ENCODE measurements around the gene PAM. TPM values are rescaled to one million over a fixed set of nuclear protein-coding genes. Genes with fewer than 3 reads are reported as not detected.

PAM gene
- total RNA-seq, 1 donor from 2014 or later, result 940 TPM

DNA sequence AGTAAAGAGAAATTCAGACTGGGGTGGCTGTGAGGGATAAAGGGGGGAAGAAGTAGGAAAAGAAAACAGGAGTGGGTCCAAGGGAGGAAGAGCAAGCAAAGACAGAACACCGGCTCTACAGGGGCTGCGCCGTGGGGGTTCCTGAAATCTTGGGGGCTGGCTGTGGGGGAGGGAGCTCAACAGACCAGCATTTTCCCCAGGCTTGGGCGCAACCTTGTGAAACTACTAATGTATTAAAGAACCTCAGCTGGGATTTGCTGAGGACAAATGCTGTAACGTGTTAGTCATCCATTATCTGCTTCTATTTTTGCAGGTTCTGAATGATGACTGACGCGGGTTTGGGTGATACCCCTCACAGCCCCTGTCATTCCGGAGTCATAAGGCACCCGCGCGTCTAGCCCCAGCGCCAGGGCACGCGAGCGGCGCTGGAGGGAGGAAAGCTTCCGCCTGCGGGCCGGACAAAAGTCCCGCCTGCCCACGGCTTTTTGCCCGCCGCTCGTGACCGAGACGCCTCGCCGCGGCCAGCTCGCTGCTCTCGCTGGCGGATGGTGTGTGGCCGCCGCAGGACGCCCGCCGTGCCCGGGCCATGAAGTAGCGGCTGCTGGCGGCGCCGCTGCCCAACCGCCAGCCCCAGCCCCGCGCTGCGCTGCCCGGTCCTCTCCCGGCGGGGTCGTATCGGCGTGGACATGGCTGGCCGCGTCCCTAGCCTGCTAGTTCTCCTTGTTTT lies 110.6 kb downstream of the PAM start:
- Histone ChIP-seq H3K27ac (peak overlapping the region; percentile 92 to 96), H3K36me3 (no peaks in the 10 kb centered on the region), H3K4me1 (peaks cover 0 to 37% of the 10 kb centered on the region in 2 donors), H3K9me3 (no peaks in the 10 kb centered on the region), H3K27me3 (no peaks in the 10 kb centered on the region), H3K4me3 (peak overlapping the region; percentile 71 to 73)
- peak; percentile 34 to 85 for DNase-seq (ENCODE audit: low spot score in 2 of 2)
- intact Hi-C loops (cut with DNase I), result loop anchor here (1.0 to 10.0 kb wide), 5 partner anchors 43 to 109 kb away; no protein-coding TSS in a partner anchor
- TF ChIP-seq, protein P1, sequence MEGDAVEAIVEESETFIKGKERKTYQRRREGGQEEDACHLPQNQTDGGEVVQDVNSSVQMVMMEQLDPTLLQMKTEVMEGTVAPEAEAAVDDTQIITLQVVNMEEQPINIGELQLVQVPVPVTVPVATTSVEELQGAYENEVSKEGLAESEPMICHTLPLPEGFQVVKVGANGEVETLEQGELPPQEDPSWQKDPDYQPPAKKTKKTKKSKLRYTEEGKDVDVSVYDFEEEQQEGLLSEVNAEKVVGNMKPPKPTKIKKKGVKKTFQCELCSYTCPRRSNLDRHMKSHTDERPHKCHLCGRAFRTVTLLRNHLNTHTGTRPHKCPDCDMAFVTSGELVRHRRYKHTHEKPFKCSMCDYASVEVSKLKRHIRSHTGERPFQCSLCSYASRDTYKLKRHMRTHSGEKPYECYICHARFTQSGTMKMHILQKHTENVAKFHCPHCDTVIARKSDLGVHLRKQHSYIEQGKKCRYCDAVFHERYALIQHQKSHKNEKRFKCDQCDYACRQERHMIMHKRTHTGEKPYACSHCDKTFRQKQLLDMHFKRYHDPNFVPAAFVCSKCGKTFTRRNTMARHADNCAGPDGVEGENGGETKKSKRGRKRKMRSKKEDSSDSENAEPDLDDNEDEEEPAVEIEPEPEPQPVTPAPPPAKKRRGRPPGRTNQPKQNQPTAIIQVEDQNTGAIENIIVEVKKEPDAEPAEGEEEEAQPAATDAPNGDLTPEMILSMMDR (IDR thresholded peaks at IDR 0.05), result no peak

DNA sequence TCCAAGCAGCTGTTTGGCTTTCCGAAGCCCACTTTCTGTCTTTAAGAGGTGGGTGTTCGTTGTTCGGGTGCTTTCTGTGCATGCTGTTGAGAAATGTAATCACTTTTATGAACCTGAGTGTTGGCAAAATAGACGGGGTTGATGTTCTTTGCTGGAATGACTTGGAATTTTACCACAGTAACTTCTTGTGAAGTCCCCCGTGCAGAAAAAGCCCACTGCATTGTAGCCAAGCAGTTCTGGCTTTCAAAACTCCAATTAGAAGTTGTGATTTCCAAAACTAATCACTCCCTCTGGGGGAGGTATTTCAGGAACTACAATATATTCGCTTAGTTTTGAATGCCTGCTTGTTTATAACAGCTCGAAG lies 111.1 kb downstream of the PAM start:
- no peaks in the 10 kb centered on the region for H3K9me3 ChIP-seq
- intact Hi-C loops (cut with DNase I), result loop anchor here (5.0 to 10.0 kb wide), 4 partner anchors 44 to 91 kb away; no protein-coding TSS in a partner anchor
- peak overlapping the region; percentile 71 to 73 for H3K4me3 ChIP-seq
- TF ChIP-seq, protein P1 (IDR thresholded peaks at IDR 0.05), result no peak
- H3K4me1 ChIP-seq, result peaks cover 0 to 37% of the 10 kb centered on the region in 2 donors
- no peaks in the 10 kb centered on the region for H3K36me3 ChIP-seq
- H3K27ac ChIP-seq, result peak overlapping the region; percentile 92 to 96
- no peak for DNase-seq (ENCODE audit: low spot score in 2 of 2)
- H3K27me3 ChIP-seq, result no peaks in the 10 kb centered on the region

DNA sequence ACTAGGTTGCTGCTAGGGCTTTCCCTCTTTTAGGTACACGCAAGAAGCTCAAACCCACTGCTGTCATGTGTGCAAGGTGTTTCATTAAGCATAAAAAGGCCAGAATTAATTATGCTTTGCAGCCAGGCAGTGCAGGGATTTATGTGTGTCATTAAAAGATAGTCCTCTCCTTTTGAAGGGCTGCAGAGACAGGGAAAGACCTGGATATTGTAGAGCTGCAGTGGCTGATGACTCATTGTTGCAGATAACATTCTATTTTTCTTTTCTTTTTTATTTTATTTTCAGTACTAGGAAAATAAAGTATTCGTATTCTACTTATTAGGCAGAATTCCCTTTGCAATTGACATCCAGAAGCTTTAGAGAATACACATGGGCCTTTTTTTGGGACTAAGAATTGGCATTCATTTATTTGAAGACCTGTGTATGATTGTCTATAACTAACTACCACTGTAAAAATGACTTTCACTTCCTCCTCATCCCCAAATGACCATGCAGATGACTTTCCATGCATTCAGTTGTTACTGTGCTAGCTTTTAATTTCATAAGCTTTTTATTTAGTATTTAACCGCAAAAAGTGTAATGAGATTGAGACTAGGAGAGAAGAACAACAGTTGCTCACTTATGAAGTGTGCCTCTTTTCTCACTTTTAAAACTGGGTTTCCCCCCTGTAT lies 113.0 kb downstream of the PAM start:
- no peak for DNase-seq (ENCODE audit: low spot score in 2 of 2)
- Histone ChIP-seq H3K27ac (peak overlapping the region; percentile 26 to 44), H3K4me1 (peaks cover 0 to 37% of the 10 kb centered on the region in 2 donors), H3K27me3 (no peaks in the 10 kb centered on the region), H3K4me3 (peak overlapping the region in 1 of 2 donors; percentile 1), H3K36me3 (no peaks in the 10 kb centered on the region), H3K9me3 (no peaks in the 10 kb centered on the region)
- TF ChIP-seq, protein P1 (IDR thresholded peaks at IDR 0.05), result no peak
- intact Hi-C loops (cut with DNase I), result loop anchor here (5.0 to 10.0 kb wide), 4 partner anchors 46 to 89 kb away; no protein-coding TSS in a partner anchor

DNA sequence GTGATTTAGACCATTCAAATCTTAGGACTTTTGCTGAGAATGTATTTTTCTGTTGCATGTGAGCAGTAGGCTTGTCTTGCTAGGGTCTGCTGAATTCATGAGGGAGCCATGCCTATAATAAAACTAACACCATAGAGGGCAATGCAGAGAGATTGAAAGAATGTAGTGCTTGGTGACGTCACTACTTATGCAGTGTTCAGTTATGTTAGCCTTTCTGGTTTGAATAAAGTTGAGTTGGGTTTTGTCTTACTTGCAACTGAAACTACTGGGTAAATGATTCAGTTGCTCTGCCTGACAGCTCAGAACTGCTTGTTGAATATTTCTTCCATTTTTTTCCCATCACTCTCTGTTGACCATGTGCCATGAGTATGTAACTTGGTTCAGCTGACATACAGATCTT lies 114.1 kb downstream of the PAM start:
- no peaks in the 10 kb centered on the region for H3K36me3 ChIP-seq
- DNase-seq (ENCODE audit: low spot score in 2 of 2), result no peak
- TF ChIP-seq, protein P1 (IDR thresholded peaks at IDR 0.05), result no peak
- intact Hi-C loops (cut with DNase I), result loop anchor here (5.0 to 10.0 kb wide), 4 partner anchors 47 to 88 kb away; no protein-coding TSS in a partner anchor
- no peak overlapping the region for H3K4me3 ChIP-seq
- no peaks in the 10 kb centered on the region for H3K27me3 ChIP-seq
- H3K4me1 ChIP-seq, result peaks cover 0 to 37% of the 10 kb centered on the region in 2 donors
- H3K27ac ChIP-seq, result peak overlapping the region; percentile 15 to 44
- no peaks in the 10 kb centered on the region for H3K9me3 ChIP-seq

DNA sequence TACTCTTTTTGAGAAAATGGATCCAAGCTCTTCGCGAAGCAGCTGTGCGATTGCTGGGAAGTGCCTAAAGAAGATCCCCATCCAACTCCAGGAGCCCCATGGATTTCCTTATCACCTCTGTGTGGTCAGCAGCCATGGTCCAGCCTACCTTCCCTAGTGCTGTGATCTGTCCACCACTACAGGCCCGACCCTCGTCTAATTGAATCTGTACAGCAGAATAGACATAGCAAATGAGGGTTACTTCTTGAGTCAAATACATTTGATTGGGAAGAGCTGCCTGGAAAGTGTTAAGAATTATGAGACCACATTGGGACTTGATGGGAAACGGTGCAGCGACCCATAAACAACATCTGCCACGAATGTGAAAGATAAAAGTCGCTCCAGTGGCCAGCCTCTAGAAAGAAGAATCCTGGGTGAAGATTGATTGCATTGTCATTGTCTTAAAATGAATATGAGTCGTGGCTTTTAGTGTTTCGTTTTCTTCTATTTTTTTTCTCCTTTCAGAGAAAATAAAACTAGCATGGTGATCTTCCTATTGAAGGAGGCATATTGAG lies 118.4 kb downstream of the PAM start:
- Histone ChIP-seq H3K4me3 (no peak overlapping the region), H3K27me3 (no peaks in the 10 kb centered on the region), H3K36me3 (no peaks in the 10 kb centered on the region), H3K9me3 (no peaks in the 10 kb centered on the region), H3K27ac (no peak overlapping the region), H3K4me1 (peaks cover 0 to 20% of the 10 kb centered on the region in 2 donors)
- no peak for DNase-seq (ENCODE audit: low spot score in 2 of 2)
- intact Hi-C loops (cut with DNase I), result no loop called here
- TF ChIP-seq, protein P1 (IDR thresholded peaks at IDR 0.05), result no peak

All from ascending aorta (tissue), 2 donors.